HG03159 (cell line): Measurements from ENCODE around the gene CD7.

Experiments used
- ATAC-seq: cut with Tn5 transposase; IDR thresholded peaks from one replicate; pipeline ENCODE4 v1.9.1; 2021; ENCODE audit warnings: mild to moderate bottlenecking, moderate library complexity; ENCODE audit not compliant: unreplicated experiment

CD7 gene

GRCh38 chr17:82266142-82266541 lies 51.3 kb downstream of the CD7 start:
- ATAC-seq, result no peak
